Measurements from ENCODE around the gene TSPEAR.

GRCh38 chr21:44592446-44593311 lies 118.7 kb downstream of the TSPEAR start, which contains the start of gene KRTAP10-6:
- TF ChIP-seq POLR2AphosphoS5 (IDR thresholded peaks at IDR 0.05; ENCODE audit: low read depth, low read length) (no peak), SIN3A (IDR thresholded peaks at IDR 0.05; ENCODE audit: borderline replicate concordance, insufficient read depth, low read length) (no peak)

Measured in PFSK-1 (cell line).